Umbilical cord (tissue), 2 donors: ENCODE results near the gene ELAVL2. TPM values are rescaled to one million over a fixed set of nuclear protein-coding genes. Genes with fewer than 3 reads are reported as not detected.

ENCODE experiments used
- DNase-seq: peaks from one replicate; pipeline ENCODE4 v3.0.0-alpha.2; 2015; ENCODE audit warnings: low spot score
- total RNA-seq: library from RNA; depleted of rRNA; stranded (reverse); fragments of >200 nt; gene quantifications from one replicate; pipeline ENCODE4 v1.2.3, GENCODE V29; 2014; ENCODE audit warnings: low replicate concordance; ENCODE audit not compliant: insufficient read depth

ELAVL2 gene
- total RNA-seq, 1 donor from 2014 or later = 7.2 TPM

DNA sequence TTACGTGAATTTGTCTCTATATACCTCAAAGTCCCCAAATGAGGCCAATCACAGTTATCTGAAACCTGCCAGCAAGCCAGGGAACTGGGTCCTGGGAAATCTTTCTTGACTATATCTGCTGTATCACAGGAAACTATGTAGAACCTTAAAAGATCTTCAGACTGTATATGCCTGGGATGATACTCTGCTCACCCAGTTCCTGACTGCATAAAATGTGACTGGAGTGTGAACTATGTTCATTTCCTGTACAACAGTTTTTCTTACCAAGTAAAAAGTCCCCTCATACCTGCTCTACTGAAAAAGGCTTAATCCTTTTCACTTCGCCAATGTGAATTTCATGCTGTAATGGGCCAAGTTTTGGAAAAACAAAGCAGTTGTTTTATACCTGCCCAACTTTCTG is 162.9 kb downstream of the ELAVL2 start:
- no peak for DNase-seq

- no peak for DNase-seq
These were observed 163.7 kb downstream of the ELAVL2 start for GRCh38 chr9:23662320-23662719.

DNA sequence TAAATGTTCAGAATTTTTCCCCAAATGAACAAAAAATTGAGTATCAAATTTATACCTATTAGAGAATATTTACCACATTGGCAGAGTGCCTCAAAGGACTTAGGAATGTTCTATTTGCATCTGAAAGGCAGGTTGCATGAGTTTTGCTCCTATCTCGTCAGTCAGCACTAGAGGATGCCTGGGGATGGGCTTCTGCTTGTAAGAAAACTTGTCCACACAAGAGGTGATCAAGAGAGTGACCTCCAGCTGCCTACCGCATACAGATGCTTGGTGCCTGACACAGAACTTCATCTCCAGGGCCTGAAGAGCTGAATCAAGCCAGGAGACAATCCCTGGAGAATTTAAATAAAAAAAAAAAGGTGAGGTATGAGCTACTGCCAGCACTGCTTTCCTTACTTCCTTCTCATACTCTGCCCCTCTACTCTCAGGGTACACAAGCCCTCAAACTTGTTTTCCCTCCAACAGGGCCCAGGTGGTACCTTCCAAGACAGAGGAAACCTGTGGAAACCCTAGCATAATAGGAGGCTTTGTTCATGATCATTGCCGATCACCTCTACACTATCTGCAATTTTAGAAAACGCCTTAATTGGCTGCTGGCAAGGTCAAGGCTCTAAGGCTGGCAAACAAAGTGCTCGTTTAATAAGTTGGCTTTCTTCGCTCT is 166.6 kb downstream of the ELAVL2 start:
- DNase-seq = no peak

- no peak for DNase-seq
These were observed 167.4 kb downstream of the ELAVL2 start for GRCh38 chr9:23658376-23659258.

DNA sequence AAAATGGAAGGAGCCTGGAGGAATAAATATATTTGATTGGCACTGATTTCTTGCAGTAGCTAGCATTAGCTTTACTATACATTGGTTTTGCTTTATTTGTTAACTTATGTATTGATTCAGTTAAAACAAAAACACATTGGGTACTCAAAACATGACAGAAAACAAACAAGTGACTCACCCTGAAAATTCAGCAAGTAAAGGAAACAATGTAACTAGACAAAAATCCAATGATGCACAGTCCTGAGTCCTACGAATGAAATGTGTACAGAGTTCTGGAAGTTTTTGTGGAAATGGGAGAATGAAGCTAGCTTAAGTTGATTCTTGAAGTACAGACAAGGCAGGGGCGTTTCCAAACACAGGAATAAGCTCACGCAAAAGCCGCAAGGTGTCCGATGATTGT is 175.0 kb downstream of the ELAVL2 start:
- DNase-seq = no peak

DNA sequence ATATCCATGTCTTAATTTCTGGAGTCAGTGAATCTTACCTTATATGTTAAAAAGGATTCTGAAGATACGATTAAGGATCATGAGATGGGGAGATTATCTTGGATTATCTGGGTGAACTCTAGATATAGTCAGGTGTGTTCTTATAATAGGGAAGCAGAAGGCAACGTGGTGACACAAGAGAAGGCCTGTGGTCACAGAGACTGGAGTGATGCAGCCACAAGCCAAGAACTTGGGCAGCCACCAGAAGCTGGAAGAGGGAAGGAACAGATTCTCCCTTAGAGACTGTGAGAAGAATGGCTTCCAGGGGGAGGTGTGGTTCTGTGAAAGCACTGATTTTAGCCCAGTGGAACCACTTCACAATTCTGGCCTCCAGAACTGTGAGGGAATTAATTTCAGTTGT is 177.4 kb downstream of the ELAVL2 start:
- no peak for DNase-seq

- DNase-seq = no peak
These were observed 181.1 kb downstream of the ELAVL2 start for GRCh38 chr9:23644896-23645295.

DNA sequence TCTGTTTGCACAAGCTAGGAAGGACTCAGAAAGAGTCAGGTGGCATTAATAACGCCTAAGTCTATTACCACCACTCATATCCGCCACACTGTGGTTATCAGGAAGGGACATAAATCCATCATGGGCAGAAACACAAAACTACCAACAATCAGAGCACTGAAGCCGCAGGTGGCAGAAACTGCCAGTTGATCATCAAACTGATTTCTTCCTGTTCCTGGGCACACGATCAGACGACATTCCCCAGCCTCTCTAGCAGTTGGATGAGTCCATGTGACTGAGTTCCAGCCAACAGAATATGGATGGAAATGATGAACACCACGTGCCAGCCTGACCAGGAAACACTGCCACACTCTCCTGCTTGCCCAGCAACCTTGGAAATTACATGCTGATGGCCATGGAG is 181.7 kb downstream of the ELAVL2 start:
- no peak for DNase-seq

GRCh38 chr9:23643656-23644258 is 182.3 kb downstream of the ELAVL2 start:
- DNase-seq = no peak
